ENCODE measurements around the gene ICA1L. TPM values are rescaled to one million over a fixed set of nuclear protein-coding genes. Genes with fewer than 3 reads are reported as not detected.

The ICA1L gene
- total and polyA plus RNA-seq, 2 of the 13 experiments (the other 11 are each of a cell fraction or from before 2014, with no cell fraction given), result 1.5 to 2.4 TPM

GRCh38 chr2:202911512-202912341 lies 40.2 kb upstream of the ICA1L start, which contains the start of the genes CARF and WDR12 (continued):
- peak; percentile 95 for TF ChIP-seq KDM5A (IDR thresholded peaks at IDR 0.05; ENCODE audit: borderline replicate concordance, low read length)
- TF ChIP-seq NFKBIZ (CRISPR knock-in tag; IDR thresholded peaks at IDR 0.05), result no peak
- peak; percentile 89 for TF ChIP-seq ELF3 (CRISPR knock-in tag; IDR thresholded peaks at IDR 0.05)
- TF ChIP-seq SAFB2 (CRISPR knock-in tag; IDR thresholded peaks at IDR 0.05; ENCODE audit: borderline replicate concordance, low read depth), result peak; percentile 69; the same call in 1 of the 2 replicates
- TF ChIP-seq ZNF232 (CRISPR knock-in tag; IDR thresholded peaks at IDR 0.05; ENCODE audit: borderline replicate concordance), result peak; percentile 73; the same call in 1 of the 2 replicates
- no peak for TF ChIP-seq TSC22D2 (CRISPR knock-in tag; IDR thresholded peaks at IDR 0.05; ENCODE audit: borderline replicate concordance)
- TF ChIP-seq ESRRA (CRISPR knock-in tag; IDR thresholded peaks at IDR 0.05; ENCODE audit: low read depth), result 0 out of 2 replicates have a peak, but pooled peaks have one; percentile 32
- peak; percentile 38 for TF ChIP-seq ZEB1 (IDR thresholded peaks at IDR 0.05; ENCODE audit: insufficient replicate concordance, low read depth)
- TF ChIP-seq CEBPB (IDR thresholded peaks at IDR 0.05; ENCODE audit: borderline replicate concordance, low read depth, low read length), result no peak
- peak; percentile 97; the same call in 2 of the 3 replicates for TF ChIP-seq MXI1 (IDR thresholded peaks at IDR 0.05; ENCODE audit: borderline replicate concordance, low read depth, low read length)
- no peak for TF ChIP-seq NPAS2 (CRISPR knock-in tag; IDR thresholded peaks at IDR 0.05; ENCODE audit: borderline replicate concordance)
- peak; percentile 82; the same call in 1 of the 2 replicates for TF ChIP-seq PHF21A (CRISPR knock-in tag; IDR thresholded peaks at IDR 0.05)
- peak; percentile 90 for TF ChIP-seq POLR2G (IDR thresholded peaks at IDR 0.05; ENCODE audit: low read depth, low read length)
- TF ChIP-seq ATF1 (CRISPR knock-in tag; IDR thresholded peaks at IDR 0.05), result peak; percentile 70
- peak; percentile 29; the same call in 1 of the 2 replicates for TF ChIP-seq ZSCAN30 (CRISPR knock-in tag; IDR thresholded peaks at IDR 0.05)
- 0 out of 2 replicates have a peak, but pooled peaks have one; percentile 13 for TF ChIP-seq ZFP1 (CRISPR knock-in tag; IDR thresholded peaks at IDR 0.05)
- no peak for TF ChIP-seq ZNF513 (CRISPR knock-in tag; conservative IDR thresholded peaks at IDR 0.05)
- TF ChIP-seq EED (CRISPR knock-in tag; IDR thresholded peaks at IDR 0.05), result 0 out of 2 replicates have a peak, but pooled peaks have one; percentile 64
- TF ChIP-seq IKZF1 (IDR thresholded peaks at IDR 0.05), result no peak
- no peak for TF ChIP-seq ZNF672 (CRISPR knock-in tag; IDR thresholded peaks at IDR 0.05)
- peak; percentile 98 for TF ChIP-seq DMAP1 (CRISPR knock-in tag; IDR thresholded peaks at IDR 0.05)
- peak; percentile 51; the same call in 1 of the 2 replicates for TF ChIP-seq ZNF331 (CRISPR knock-in tag; IDR thresholded peaks at IDR 0.05)
- TF ChIP-seq ZBTB3 (CRISPR knock-in tag; IDR thresholded peaks at IDR 0.05; ENCODE audit: borderline replicate concordance, low read depth), result 0 out of 2 replicates have a peak, but pooled peaks have one; percentile 53
- TF ChIP-seq XRCC5 (optimal IDR thresholded peaks at IDR 0.05; ENCODE audit: low read length), result peak; percentile 76
- TF ChIP-seq ZNF17 (CRISPR knock-in tag; IDR thresholded peaks at IDR 0.05), result no peak
- TF ChIP-seq TFE3 (CRISPR knock-in tag; IDR thresholded peaks at IDR 0.05), result peak; percentile 93
- TF ChIP-seq BRD4 (CRISPR knock-in tag; IDR thresholded peaks at IDR 0.05), result no peak
- TF ChIP-seq ZNF615 (CRISPR knock-in tag; IDR thresholded peaks at IDR 0.05; ENCODE audit: borderline replicate concordance), result peak; percentile 69; the same call in 1 of the 2 replicates
- no peak for TF ChIP-seq PAF1 (CRISPR knock-in tag; IDR thresholded peaks at IDR 0.05)

Data from HepG2 (cell line).